ENCODE data around the gene BTBD6.

Gene BTBD6

DNA sequence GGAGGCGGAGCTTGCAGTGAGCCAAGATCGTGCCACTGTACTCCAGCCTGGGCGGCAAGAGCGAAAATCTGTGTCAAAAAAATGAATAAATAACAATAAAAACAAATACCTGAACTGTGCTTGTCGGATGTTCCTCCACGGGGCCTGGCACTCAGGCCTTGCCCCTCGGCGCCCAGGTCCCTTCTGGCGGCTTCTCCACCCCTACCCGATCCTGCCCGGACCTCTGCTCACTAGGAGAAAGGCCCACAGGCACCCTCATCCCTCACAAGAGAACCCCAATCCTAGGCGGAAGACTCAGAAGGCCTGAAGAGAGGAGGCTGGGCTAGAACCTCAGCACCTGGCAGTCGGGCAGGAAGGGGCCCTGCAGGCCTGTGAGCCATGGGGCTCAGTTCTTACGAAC lies 21.0 kb upstream of the BTBD6 start:
- DNase-seq (ENCODE audit: extremely low read depth in 1 of 2, low read depth in 1 of 2): no peak

DNA sequence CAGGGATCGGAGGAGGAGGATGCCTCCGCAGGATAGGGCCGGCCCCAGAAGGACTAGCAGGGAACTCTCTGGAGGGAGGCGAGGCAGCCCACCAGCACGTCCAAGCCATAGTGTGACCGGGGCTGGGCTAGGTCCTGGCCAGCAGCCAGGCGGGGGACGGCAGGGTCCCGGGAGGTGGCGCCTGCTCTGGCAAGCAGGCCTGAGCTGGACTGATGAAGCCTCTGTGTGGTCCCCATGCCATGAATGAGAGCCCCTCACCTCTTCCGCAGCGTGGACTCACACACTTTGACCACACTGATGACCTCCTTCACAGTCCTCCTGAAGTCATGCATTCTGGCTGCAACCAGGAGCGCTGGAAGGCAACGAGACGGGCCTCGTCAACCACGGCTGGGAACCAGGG lies 19.8 kb upstream of the BTBD6 start:
- no peak for DNase-seq (ENCODE audit: extremely low read depth in 1 of 2, low read depth in 1 of 2)

DNA sequence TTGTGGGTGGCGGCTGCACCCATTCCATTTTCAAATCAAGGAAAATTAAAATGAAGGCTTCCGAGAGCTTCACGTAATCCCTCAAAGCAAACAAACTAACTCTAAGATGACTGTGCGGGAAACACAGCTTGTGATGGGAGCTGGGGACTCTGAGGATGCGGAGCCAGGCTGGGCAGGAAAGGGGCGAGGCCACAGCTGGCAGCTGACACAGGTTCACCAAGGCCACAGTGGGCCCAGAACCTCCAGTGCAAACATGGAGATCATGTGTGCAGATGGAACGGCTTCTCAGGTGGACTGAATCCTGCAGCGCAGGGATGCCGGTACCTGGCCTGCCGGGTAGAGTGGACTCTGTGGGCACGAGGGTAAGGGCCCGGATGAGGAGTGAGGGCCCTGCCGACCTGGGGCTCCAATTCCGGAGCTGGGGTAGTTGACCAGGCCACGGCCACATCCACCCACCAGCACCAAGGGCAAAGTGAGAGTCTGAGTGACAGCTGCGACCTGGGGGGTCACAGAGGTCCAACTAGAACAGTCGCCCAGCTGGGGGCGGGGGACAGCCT lies 19.2 kb upstream of the BTBD6 start:
- no peak for DNase-seq (ENCODE audit: extremely low read depth in 1 of 2, low read depth in 1 of 2)

DNA sequence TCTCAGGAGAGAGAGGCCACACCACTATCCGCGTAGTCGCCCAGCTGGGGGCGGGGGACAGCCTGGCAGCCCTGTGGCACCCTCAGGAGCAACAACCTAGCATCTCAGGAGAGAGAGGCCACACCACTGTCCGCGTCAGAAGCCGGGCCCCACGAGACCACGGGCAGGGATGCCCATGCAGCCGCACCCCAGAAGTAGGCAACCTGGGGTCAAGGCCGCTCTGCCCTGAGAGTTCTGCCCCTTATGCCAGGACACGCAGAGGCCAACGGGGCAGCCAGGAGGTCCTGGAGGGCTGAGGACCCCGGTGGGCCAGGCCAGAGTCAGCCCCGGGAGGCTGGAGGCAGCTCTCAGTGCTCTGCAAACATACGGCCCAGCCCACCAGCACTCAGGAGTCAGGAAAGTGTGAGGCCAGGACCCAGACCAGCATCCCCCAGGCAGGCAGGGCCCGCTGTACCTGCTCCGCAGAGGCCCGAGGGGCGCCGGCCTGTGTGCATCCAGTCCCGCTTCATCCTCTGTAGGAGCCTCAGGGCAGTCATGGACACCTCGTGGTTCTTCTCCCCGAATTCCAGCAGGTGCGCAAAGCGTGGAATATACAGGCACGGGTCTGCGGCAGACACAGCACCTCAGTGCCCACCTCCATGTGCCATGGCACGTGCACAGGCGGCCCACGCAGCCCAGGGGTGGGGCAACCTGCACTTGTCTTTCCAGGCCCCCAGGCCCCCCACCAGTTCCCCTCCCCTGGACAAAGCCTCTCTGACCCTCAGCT lies 7.3 kb upstream of the BTBD6 start:
- no peak for DNase-seq (ENCODE audit: extremely low read depth in 1 of 2, low read depth in 1 of 2)

DNA sequence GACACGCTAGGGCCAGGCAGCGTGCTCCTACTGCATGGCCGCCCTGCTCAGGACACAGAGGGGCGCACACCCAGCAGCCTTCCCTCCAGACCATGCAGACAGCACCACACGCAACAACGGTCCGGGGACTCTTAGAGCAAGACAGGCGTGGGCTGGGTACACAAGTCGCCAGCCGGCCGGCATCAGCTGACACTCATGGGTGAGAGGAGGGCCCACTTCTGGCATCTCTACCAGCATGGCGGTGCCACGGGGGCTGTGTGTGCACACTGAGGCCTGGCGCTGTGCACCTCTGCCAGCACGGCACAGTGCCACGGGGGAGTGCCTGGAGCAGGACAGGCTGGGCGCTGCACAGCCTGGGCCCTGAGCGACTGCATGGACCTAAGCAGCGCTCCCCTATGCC lies 6.7 kb upstream of the BTBD6 start:
- no peak for DNase-seq (ENCODE audit: extremely low read depth in 1 of 2, low read depth in 1 of 2)

DNA sequence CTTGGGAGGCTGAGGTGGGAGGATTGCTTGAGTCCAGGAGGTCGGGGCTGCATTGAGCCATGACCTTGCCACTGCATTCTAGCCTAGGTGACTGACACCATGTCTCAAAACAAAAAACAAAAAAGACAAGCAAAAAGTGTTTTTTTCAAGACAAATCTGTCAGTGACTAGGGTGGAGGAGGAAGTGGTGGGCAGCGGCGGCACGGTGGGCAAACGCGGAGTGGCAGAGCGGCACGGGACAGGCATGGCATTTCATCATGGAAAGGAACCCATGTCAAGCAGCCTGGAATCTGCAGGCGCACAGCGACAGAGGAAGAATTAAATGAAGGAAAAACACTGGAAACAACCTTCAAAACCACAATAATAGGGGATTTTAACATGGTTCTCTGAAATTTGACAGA lies 4.0 kb upstream of the BTBD6 start:
- DNase-seq (ENCODE audit: extremely low read depth in 1 of 2, low read depth in 1 of 2): no peak

DNA sequence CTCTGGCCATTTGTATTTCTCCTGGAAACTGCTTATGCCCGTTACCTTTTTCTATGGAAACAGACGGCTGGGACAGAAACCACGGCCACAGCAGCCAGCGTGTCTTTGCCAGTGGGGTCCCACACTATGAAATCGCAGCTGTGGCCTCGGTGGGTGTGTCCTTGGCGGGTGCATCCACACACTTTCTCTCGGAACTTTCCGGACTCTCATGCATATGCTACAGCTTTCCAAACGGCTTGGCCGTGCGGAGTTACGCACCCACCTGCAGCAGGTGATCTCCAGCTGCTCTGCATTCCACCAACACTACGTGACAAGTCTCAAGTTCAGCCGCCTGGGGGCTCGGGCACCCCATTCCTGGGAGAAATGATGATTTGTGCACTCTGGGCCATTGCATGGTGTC lies 1.3 kb upstream of the BTBD6 start:
- no peak for DNase-seq (ENCODE audit: extremely low read depth in 1 of 2, low read depth in 1 of 2)

DNA sequence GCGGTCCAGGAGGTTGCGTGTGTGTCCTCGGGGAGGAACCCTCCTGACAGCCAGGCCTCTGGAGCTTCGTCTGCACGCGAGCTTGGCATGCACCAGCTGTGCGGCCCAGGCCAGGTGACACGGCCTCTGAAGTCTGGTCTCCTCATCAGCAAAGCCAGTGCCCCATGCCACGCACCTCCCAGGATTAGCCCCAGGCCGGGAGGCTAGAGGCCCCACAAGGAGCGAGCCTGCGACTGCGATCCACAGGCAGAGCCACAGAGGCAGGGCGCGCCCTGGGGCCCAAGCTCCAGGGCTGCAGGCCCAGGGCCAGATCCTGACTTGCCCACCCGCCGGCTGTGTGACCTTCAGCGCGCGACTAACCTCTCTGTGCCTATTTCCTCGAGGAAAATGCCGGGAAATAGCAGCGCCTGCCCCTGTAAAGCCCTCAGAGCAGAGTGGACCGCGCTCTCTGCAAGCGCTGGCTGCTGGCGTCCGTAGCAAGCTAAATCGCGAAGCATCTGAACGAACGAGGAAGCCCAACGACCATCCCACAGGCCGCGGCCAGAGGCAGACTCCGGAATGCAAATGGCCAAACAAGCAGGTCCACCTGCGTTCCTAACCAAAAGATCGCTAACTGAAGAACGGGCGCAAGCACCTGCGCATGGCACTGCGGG lies 492 bp upstream of the BTBD6 start:
- DNase-seq (ENCODE audit: extremely low read depth in 1 of 2, low read depth in 1 of 2): no peak

DNA sequence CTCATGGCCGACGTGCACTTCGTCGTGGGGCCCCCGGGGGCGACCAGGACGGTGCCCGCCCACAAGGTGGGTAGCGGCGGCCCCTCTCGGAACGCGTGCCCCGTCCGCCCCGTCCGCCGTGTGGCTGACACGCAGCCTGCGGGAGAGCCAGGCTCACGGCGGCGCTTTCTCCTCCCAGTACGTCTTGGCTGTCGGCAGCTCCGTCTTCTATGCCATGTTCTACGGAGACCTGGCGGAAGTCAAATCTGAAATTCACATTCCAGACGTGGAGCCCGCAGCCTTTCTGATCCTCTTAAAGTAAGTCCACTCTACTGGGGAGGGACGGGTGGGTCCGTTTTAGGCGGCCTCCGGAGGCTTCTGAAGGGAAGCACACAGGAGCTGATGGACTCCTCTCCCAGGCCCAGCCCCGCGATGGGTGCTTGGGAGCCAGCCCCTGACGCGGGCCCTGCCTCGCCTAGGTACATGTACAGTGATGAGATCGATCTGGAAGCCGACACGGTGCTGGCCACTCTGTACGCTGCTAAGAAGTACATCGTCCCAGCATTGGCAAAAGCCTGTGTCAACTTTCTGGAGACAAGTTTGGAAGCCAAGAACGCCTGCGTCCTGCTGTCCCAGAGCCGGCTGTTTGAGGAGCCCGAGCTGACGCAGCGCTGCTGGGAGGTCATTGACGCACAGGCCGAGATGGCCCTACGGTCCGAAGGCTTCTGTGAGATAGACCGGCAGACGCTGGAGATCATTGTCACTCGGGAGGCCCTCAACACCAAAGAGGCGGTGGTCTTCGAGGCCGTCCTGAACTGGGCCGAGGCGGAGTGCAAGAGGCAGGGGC lies 1.1 kb downstream of the BTBD6 start:
- no peak for DNase-seq (ENCODE audit: extremely low read depth in 1 of 2, low read depth in 1 of 2)

DNA sequence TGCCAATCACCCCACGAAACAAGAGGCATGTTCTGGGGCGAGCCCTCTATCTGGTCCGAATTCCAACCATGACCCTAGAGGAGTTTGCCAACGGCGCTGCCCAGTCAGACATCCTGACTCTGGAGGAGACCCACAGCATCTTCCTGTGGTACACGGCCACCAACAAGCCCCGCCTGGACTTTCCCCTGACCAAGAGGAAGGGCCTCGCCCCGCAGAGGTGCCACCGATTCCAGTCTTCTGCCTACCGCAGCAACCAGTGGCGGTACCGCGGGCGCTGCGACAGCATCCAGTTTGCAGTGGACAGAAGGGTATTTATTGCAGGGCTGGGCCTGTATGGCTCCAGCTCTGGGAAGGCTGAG lies 1.7 kb downstream of the BTBD6 start:
- no peak for DNase-seq (ENCODE audit: extremely low read depth in 1 of 2, low read depth in 1 of 2)

DNA sequence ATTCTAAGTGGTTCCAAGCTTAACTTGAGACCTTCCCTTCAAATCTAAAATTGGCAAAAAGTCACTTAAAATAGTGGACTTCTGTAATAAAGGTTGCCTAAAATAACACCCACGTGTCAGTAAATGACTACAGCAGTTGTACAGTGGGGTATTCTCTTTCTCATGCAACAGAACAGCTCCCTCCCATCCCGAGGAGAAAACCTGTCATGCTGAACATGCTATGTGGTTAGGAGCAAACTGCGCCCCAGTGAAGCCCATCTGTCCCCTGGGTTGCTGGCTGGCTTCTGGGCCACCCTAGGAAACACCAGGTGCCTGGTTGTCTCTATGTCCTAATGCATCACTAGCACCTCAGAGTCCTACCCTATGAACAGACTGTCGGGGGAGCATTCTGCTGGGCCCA lies 2.7 kb downstream of the BTBD6 start:
- no peak for DNase-seq (ENCODE audit: extremely low read depth in 1 of 2, low read depth in 1 of 2)

DNA sequence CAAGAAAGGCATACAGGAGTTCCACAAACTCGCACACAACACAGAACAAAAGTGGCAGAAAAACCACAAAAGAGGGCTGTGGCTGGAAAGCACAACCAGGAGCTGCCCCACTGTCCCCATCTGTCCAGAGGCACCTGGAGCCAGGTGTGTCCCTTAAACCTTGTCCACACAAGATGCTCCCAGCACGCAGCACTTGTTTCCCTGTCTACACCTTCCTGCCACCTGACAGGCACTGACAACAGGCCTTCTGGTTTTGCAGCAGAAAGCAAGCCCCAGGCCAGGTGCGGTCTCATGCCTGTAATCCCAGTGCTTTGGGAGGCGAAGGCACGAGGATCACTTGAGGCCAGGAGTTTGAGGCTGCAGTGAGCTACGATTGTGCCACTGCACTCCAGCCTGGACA lies 3.6 kb downstream of the BTBD6 start:
- DNase-seq (ENCODE audit: extremely low read depth in 1 of 2, low read depth in 1 of 2): no peak

DNA sequence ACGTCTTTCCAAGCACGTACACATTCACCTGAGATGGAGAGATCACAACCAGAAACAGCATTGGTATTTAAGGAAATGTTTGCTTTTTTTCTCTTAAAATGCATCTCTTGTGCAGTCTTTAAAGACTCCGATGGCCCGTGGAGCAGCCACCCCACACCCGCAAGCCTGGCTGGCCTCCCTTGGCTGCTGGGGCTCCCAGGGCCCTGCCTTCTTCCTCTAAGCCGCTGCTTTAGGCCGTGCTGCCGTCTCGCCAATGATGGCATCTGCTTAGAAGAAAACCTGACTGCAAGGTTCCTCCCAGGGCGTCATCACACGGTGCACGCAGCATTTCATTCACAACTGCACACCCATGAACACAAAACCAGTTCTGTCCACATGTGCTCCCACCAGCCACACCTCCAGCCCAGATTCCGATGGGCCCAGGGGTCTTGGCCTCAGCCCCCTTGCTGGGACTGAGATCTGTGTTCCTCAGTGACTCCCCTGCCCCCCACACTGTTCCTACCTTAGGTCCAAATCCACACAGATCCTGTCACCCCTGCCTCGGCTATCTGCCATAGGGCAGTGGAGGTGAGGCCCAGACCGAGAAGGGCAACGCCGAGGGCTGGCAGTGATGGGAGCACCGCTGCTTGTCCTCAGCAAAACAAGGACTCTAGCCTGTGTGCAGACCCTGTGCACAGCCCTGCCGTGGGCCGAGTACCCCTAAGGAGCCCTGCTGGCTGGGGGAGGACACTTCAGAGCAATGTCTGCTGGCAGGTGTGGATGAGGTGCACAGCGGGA lies 4.4 kb downstream of the BTBD6 start:
- no peak for DNase-seq (ENCODE audit: extremely low read depth in 1 of 2, low read depth in 1 of 2)

DNA sequence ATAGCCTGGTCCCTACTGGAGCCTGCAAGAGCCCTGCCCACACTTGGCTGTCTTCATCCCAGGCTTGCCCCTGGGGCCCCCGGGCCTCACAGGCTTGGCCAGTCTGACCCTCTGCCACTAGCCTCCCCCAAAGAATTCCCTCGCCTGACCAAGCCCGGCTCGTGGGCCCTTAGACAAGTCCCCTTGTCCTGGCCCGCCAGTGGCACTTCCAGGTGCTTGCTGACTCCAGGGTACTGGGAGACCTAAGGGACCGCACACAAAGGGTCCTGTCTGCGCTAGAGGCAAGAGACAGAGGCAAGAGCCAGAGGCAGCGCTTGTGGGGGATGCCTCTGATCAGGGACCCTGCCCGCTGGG lies 5.0 kb downstream of the BTBD6 start:
- DNase-seq (ENCODE audit: extremely low read depth in 1 of 2, low read depth in 1 of 2): no peak

DNA sequence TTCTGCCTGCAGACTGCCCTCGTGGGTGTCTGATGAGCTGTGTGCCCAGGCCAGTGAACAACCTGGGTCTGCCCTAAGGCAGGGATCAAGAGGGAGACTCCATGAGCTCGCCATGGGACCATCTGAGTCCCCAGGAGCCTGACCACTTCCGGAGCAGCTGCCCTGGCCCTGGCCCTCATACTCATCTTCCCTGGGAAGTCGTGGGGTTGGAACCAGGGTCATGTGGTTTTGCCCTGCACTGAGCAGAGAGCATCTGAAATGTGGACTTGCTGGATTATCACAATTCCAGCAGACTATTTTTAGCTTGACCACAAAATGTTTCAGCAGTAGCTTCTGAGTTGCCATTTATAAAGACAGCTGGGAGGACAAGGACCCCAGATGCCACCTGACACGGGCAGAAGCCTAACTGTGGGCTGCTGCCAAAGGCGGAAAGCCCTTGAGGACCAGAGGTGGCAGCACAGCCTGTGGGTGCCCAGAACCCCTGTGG lies 6.7 kb downstream of the BTBD6 start:
- DNase-seq (ENCODE audit: extremely low read depth in 1 of 2, low read depth in 1 of 2): no peak

DNA sequence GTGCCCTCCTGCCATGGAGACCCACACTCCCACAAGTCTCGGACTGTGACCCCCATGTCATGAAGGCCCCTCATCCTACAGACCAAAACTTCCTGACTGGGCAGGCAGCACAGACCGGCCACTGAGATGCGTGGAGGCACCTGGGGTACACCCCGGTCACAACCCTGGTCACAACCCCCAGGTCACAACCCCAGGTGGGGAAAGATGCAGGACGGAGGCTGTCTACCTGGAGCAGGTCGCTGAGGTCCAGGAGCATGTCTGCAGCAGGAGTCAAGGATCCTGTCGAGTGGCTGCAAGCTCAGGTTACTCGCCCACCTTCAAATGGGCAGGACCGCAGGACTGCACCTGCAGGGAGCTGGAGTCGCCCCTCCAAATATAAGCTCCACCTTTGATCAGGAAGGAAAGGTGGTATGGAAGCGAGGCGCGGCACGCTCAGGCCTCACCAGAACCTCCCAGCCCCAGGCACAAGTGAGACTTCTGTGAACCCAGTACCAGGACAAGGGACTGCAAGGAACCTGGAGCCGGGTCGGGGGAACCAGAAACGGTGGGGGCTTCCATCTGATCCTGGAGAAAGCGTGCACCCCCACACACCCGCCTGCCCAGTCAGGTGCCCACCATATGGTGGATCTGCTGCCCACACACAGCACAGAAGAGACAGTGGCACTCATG lies 8.1 kb downstream of the BTBD6 start:
- no peak for DNase-seq (ENCODE audit: extremely low read depth in 1 of 2, low read depth in 1 of 2)

DNA sequence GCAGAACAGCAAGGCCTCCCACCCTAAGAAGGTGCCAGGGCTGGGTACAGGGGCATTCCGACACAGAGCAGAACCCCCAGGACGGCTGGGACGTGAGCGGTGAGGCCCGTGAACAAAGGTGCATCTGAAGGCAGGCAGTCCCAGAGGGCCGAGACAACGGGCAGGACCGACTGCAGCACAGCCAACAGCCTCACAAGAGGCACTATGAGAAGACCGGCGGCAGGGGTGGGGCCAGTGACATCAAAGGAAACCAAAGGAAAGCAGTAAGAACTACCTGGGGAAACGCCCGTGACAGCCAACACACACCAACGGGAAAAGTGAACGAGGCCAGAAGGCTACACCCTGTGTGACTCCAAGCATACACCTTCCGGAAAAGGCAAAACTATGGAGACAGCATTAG lies 9.1 kb downstream of the BTBD6 start:
- no peak for DNase-seq (ENCODE audit: extremely low read depth in 1 of 2, low read depth in 1 of 2)

DNA sequence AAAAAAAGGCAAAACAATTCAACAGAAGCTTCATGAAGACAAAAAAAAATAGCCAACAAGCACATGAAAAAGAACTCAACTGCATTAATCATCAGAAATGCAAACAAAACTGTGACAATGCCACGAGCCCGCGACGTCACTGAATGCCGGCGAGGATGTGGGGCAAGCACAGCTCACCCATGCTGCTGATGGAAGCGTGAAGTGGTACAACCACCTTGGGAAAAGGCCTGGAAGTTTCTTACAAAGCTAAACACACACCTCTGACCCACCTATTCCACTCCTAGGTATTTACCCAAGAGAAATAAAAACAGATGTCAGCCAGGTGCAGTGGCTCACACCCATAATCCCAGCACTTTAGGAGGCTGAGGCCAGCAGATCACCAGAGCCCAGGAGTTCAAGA lies 10.5 kb downstream of the BTBD6 start:
- no peak for DNase-seq (ENCODE audit: extremely low read depth in 1 of 2, low read depth in 1 of 2)

DNA sequence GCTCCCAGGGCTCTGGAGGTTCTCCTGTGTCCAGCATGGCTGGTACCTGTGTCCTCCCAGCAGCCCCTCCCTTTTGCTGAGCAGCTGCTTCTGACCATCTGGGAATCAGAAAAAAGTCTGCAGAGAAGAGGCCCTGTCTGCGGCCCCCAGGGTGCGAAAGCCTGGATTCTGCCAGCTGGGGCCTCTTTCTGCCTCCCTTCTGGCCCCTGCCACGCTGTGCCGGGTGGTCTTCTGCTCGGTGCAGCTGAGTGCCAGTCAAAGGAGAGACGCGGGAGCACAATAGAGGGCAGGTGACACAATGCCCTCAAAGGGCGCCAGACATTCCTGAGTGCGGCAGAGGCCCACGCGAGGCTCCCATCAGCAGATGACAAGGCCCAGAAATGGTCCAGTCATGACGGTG lies 12.6 kb downstream of the BTBD6 start:
- DNase-seq (ENCODE audit: extremely low read depth in 1 of 2, low read depth in 1 of 2): no peak

DNA sequence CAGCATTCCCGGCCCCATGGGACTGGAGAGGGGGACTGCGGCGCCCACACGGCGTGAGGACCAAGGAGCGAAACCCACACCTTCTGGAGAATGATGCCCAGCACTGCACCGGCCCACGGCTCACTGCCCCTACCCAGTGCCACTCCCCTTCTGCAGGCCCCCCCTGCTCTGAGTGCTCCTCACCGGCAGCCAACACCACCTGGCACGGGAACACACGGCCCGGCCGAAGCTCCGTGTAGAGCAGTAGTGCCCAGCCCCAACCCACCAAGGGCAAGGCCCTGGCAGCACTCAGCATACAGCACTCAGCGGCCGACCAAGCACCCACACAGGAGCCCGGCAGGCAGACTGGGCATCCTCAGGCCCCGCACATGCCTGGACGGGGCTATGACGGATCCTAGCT lies 13.4 kb downstream of the BTBD6 start:
- DNase-seq (ENCODE audit: extremely low read depth in 1 of 2, low read depth in 1 of 2): no peak
